Transverse colon (tissue), 4 donors: ENCODE measurements around the gene GLA.

ENCODE experiments used
- EP300 ChIP-seq: sonication (generic); formaldehyde crosslinking; IDR thresholded peaks from one replicate; pipeline ENCODE4 v1.6.1; 2017; ENCODE audit warnings: antibody characterized with exemption, low read depth
- POLR2AphosphoS5 ChIP-seq, 3 donors: sonication (generic); formaldehyde crosslinking; IDR thresholded peaks; one replicate each; pipeline ENCODE4 v1.6.1; 2016; ENCODE audit warnings: antibody characterized with exemption in 3 of 3
- TF ChIP-seq, protein P1 (sequence below), 5 experiments: fragments of 200-600 bp in 3 of 5; fragments of 450-650 bp in 2 of 5; sonication (generic) in 3 of 5; IDR thresholded peaks; 1 replicate in 2 of 5; 2 replicates in 3 of 5; pipeline ENCODE4 v1.5.1; 2016 to 2017; ENCODE audit warnings: antibody characterized with exemption in 5 of 5, inconsistent platforms in 3 of 5, mild to moderate bottlenecking in 2 of 5, moderate library complexity in 1 of 5

DNA sequence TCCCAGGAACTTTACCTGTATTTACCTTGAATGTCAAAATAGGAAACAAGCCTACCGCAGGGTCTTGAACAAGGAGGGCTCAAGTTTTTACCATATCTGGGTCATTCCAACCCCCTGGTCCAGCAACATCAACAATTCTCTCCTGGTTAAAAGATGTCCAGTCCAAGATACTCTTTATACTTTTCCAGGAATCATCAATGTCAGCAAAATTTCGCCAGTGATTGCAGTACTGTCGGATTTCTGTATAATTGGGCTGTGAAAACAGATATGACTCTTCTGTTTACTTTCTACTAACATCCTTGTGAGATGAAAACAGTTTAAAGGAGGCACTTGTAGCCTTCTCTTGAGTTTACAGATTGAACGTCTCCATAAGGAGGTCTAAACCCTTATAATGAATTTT lies 9.0 kb downstream of the GLA start:
- TF ChIP-seq POLR2AphosphoS5 (IDR thresholded peaks at IDR 0.05) (no peak), EP300 (no peak)
- TF ChIP-seq, protein P1, sequence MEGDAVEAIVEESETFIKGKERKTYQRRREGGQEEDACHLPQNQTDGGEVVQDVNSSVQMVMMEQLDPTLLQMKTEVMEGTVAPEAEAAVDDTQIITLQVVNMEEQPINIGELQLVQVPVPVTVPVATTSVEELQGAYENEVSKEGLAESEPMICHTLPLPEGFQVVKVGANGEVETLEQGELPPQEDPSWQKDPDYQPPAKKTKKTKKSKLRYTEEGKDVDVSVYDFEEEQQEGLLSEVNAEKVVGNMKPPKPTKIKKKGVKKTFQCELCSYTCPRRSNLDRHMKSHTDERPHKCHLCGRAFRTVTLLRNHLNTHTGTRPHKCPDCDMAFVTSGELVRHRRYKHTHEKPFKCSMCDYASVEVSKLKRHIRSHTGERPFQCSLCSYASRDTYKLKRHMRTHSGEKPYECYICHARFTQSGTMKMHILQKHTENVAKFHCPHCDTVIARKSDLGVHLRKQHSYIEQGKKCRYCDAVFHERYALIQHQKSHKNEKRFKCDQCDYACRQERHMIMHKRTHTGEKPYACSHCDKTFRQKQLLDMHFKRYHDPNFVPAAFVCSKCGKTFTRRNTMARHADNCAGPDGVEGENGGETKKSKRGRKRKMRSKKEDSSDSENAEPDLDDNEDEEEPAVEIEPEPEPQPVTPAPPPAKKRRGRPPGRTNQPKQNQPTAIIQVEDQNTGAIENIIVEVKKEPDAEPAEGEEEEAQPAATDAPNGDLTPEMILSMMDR (IDR thresholded peaks at IDR 0.05) = no peak
